ENCODE results near the gene TBC1D2B.
A peak's percentile ranks its signal among the peaks of the same experiment; 100 is the strongest.

The TBC1D2B gene

DNA sequence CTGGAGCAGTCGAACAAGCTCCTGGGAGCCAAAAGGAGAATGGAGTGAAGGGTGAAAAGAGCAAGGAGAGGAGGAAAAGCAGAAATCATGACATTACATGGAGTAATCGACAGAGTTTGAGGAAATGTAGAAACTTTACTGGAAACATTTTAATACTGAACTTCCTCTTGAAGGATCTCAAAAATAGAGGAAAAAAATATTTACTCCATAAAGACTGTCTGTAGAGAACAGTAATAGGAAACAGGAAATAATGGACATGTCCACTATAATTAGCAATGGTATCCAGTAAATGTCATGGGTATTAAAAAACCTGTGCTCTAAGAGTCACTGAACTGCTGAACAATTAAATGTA, 53.0 kb downstream of the TBC1D2B start:
- DNase-seq = no peak

GRCh38 chr15:78023865-78024518, 53.5 kb downstream of the TBC1D2B start:
- DNase-seq = peak; percentile 10

GRCh38 chr15:78023081-78023665, 54.3 kb downstream of the TBC1D2B start:
- no peak for DNase-seq

DNA sequence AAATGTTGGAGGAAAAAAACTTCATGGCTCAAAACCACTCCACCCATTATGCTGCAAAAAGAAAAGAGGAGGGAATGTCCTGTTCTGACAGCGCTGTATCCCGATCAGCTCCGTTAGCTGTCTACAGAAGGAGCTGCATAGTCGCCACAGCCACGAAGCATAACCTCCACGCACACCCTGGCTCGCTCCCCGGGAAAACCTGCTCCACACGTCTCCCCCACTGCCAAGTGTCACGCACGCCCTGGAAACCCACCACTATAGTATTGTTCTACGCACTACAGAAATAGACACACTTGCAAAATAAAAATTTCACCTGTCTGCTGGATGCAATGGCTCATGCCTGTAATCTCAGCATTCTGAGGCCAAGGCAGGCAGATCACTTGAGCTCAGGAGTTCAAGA, 55.8 kb downstream of the TBC1D2B start:
- no peak for DNase-seq

DNA sequence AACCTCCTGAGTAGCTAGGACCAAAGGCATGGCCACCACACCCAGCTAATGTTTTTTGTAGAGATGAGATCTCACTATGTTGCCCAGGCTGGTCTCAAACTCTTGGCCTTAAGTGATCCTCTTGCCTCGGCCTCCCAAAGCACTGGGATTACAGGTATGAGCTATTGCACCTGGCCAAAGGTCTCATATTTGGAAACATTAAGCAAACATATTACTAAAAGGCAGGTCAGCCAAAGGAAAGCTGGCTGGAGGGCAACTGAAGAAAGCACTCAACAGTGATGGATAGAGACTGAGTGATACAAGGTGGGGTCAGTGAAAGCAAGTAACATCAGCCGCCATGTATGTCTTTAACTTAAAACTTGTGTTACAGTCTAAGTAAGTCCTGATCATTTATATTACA, 57.5 kb downstream of the TBC1D2B start:
- DNase-seq = no peak

DNA sequence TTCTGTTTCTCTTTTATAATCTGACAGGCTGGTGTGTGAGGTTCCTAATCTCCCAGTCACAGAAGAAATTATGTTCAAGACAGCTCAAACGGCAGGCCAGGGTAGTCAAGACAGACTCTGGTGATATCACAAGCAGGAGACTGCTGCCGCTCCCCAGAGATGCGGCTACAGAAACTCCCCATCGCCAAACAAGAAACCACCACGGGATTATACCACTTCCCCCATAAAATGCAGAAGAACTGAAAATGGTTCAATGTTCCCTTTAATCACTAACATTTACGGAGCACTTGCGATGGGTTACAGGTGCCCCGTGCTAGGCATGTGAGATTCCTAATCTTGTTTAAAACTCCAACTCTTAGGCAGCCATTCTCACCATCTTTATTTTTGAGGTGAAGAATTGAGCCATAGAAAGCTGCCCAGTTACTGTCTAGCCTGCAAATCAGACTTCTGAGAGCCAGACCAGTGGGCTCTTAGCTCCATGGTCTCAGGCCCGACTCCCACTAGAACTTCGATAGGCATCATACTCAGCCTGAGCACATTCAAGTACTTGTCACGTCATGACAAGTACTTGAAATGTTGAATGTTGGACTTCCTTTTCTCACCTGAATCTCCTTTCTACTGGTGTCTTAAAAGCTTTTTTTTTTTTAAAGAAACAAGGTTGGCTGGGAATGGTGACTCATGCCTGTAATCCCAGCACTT, 58.4 kb downstream of the TBC1D2B start:
- DNase-seq = no peak

DNA sequence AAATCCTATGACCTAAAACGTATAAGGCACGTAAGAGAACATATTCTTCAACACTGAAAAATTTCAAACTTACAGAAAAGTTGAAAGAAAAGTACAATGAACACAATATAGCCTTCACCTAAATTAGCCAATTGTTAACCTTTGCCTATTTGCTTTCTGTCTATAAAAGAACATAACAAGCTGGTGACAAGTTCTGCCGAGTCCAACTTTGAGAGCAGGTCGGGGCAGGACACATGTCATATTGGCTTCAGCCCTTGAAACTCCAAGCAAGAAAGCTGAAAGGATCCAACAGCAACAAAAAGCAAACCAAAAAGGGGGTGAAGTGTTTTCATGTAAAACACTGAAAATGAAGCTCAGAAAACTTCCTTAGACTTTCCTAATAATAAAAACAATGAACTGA, 59.1 kb downstream of the TBC1D2B start:
- no peak for DNase-seq

GRCh38 chr15:78016860-78017259, 60.7 kb downstream of the TBC1D2B start:
- DNase-seq = no peak

DNA sequence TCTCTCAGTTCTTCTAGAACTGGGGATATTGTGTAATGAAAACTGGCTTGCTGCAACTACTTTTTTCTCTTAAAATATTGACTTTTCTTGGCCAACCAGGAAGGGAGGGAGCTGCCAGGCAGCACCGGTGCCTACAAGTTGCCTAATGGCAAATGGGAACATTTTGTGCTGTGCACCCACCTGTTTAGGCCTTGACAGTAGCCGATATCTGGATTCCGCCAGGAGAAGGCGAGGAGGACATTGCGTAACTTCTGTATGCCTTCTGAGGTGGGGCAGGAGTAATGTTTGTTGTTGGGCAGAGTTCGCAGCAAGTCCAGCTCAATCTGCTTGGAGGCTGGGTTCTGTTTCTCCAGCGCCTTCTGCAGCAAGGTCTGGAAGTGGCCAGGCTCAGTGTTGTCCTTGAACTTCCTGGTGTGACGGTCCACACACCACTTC, 64.9 kb downstream of the TBC1D2B start:
- no peak for DNase-seq

DNA sequence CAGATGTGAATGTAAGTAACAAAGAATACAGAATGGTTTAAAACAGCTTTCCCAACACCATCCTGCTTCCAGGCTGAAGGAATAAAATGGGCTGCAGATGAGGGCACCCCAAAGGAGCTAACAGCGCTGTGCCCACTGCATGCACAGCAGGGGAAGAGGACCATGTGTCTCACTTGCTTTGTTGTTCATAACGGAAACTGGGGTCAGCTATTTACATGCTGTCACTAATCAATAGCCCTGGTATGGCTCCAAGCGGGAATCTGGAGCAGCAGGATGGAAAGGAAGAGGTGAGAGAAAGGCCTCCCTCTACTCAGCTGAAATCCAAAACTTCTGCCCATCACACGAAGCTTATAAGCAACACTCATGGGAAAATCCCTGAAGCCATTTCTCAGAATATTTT, 67.4 kb downstream of the TBC1D2B start:
- DNase-seq = no peak

DNA sequence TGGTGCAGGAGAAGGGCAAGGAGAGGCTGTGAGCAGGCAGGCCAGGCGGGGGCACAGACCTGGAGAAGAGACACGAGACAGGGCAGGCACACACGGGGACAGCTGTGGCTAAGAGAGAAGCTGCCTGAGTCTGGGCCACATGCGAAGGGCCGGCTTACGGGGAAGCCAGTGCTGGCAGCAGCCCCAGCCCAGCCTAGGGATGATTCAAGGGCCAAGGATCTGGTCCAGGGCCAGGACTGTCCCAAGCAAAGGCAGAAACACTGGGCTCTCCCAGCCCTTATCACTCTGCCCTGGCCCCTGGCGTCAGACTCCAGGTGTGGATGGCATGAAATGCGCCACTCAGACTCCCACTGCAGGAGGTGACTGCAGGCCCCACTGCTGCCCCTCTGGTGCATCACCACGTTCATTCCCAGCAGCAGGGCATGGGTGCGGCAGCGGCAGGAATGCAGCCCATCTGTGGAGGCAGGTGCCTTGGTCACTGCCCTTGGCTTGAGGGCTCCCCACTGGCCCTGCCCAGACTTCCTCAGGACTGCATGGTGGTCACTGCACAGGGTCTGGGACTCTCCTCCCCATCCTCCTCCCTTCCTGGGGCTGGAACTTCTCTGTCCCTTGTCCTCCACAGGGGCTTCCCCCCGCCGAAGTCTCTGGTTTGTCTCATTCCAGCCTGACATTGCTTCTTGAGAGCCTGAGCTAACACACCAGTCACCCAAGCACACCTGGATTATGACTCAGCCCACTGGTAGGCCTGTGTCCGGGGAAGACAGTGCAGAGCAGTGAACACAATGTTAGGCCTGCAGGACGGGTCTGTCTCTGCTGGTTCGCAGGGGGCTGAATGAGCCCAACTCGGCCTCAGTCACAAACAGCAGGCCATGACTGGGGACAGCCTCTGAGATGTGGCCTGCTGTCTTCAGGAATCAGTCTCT, 69.3 kb downstream of the TBC1D2B start:
- DNase-seq = peak; percentile 57

DNA sequence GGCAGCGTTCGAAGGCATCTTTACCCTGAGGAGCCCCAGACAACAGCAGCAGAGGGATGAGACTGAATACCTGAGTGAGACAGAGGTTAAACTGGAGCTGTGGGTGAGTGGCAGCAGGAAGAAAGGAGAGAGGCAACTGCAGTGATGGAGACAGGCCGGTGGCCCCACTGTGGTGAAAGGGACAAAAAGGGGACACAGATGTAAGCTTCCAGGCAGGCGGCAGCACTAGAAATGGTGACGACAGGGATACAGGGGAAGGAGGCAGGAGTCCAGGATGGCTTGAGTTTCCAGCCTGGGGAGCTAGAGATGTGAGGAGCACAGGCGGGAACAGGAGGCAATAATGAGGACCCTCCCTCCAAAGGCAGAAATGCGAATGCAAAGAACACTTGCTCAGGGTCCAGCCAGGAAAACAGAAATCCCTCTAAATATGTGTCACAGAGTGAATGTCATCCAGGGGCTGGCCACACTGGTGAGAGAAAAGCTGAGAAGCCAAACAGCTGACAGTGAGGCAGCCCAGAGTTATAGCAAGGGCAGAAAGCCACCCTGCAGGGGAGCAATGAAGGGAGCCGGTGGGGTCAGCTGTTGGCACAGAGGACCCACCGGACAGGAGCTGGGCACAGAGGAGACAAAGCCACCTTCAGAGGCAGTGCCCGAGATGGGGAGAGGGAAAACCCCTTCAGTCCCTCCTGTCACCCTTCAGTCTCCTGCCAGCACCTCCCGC, 70.1 kb downstream of the TBC1D2B start:
- DNase-seq = no peak

DNA sequence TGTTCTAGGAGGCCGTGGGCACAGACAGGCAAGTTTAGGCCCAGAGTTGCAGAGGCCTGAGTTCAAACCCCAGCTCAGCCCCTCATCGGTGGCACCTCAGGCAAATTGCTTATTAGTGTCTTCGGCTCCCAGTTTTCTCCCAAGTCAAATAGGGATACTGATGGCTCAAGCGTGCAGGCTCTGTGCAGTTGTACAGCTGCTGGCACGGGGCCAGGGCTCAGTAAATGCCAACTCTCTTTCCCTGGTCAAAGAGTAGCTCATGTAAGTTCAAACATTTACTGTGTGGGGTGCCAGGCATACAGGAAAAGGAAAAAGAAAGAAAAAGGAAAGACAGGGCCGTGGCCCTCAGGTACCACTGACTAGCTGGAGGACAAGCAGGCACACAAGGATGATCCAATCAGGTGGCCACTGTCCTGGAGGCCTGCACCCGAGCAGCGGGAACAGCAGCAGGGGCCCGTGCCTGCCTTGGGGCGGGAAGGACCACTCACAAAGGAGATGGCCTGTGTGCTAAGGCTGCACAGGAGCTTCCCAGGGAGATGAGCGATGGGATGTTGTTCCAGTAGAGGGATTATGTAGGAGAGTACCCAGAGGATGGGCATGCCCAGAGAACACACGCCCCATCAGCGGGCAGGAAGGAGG, 70.8 kb downstream of the TBC1D2B start:
- DNase-seq = no peak

- peak; percentile 88 for DNase-seq
Measured at GRCh38 chr15:78004919-78005634, 72.4 kb downstream of the TBC1D2B start.

DNA sequence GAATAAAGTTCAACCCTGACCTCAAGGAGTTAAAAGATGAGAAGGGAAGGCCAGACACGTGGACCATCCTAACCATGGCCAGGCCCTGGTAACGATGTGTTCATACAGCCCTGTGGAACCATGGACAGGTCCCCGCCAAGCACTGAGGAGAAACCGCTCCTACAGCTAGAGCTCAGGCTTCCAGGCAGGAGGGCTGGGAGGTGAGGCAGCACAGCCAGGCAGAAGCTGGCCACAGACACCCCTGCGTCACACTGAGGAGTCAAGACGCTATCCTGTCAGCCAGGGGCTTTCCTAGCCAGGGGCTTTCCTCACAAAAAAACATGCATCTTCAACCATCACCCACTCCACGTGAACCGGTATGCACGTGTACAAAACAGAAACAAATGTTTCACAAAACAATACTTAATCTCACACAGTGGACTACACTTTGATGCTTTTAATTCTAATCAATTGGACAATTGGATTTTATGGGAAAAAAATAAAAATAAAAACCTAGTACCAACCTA, 73.2 kb downstream of the TBC1D2B start:
- DNase-seq = no peak

- DNase-seq = no peak
Measured at GRCh38 chr15:78003539-78004008, 73.9 kb downstream of the TBC1D2B start.

GRCh38 chr15:78002996-78003395, 74.5 kb downstream of the TBC1D2B start:
- DNase-seq = no peak

DNA sequence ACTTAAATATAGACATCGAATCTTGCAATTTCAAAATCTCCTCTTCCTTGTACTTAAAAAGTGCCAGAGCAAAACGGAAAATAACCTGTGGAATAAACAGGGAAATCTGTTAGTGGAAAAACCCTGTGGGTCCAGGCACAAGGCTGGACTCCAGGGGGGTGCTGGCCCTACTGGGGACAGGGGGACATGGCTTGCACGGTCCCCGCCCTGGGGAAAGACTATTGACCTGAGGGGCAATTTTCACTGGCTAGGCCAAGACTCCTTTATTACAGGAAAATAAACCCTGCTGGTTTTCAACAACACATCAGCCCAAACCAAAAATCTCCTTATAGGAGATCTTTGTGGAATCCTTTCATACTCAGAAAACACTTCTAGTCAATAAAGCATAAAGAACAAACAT, 75.9 kb downstream of the TBC1D2B start:
- DNase-seq = no peak

DNA sequence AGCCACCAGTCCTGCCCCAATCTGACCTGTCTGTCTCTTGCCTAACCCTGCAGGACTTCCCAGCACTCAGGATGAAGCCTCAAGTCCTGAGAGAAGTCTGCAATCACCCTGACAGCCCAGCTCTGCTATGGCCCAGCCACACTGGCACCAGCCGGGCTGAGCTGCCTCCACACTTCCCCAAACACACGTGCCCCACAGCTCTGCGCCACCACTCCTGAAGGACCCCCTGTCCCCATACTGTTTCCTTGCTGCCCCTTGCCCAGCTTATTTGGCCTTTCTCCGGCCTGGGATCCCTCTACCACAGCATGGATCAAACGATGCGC, 76.6 kb downstream of the TBC1D2B start:
- DNase-seq = no peak

- DNase-seq = peak; percentile 36
Measured at GRCh38 chr15:78000091-78000926, 77.2 kb downstream of the TBC1D2B start.

Measured in fibroblast of skin of abdomen (primary cell).